ENCODE data around the gene SAMHD1. TPM values are rescaled to one million over a fixed set of nuclear protein-coding genes. Genes with fewer than 3 reads are reported as not detected.

Gene SAMHD1
- total and polyA plus RNA-seq, 2 donors (not counting 1 experiment from before 2014, with no cell fraction given): 7.9 to 12.8 TPM

DNA sequence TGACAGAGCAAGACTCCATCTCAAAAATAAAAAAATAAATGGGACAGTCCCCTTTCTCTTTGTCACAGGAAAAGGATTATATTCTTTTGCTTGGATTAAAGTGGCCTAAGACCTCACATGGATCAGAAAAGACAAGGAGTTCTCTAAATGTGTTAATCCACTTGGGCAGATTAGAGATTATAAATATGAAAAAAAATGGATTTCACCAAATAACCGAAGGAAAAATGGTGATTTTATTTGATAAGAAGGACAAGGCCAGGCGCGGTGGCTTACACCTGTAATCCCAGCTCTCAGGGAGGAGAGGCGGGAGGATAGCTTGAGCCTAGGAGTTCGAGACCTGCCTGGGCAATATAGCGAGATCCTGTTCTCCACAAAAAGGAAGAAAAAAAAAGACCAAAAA, 21.8 kb downstream of the SAMHD1 start:
- peaks cover 3 to 4% of the 10 kb centered on the region in 2 donors for H3K4me1 ChIP-seq (ENCODE audit: control insufficient read depth in 2 of 2, insufficient read depth in 2 of 2, low read length in 2 of 2)
- 100% methylated on average over 2 of the region's 6 CpGs for WGBS (ENCODE audit: insufficient coverage)
- no peaks in the 10 kb centered on the region for H4K20me1 ChIP-seq (ENCODE audit: control insufficient read depth, insufficient read depth, low read length, poor library complexity, severe bottlenecking)
- H3K36me3 ChIP-seq (replicated peaks in 1 of 2; ENCODE audit: control extremely low read depth in 1 of 2, control insufficient read depth in 1 of 2, extremely low read depth in 1 of 2, insufficient read depth in 2 of 2, low read length in 1 of 2): peaks cover 3 to 36% of the 10 kb centered on the region in 2 experiments
- CTCF ChIA-PET: no interaction called here
- Mint-ChIP-seq H3K27me3 (no peaks in the 10 kb centered on the region), H3K27ac (no peak overlapping the region), H3K9me3 (ENCODE audit: insufficient read depth) (no peaks in the 10 kb centered on the region), H3K4me3 (no peak overlapping the region), H3K4me1 (peaks cover 8% of the 10 kb centered on the region)
- TF ChIP-seq, protein P1, sequence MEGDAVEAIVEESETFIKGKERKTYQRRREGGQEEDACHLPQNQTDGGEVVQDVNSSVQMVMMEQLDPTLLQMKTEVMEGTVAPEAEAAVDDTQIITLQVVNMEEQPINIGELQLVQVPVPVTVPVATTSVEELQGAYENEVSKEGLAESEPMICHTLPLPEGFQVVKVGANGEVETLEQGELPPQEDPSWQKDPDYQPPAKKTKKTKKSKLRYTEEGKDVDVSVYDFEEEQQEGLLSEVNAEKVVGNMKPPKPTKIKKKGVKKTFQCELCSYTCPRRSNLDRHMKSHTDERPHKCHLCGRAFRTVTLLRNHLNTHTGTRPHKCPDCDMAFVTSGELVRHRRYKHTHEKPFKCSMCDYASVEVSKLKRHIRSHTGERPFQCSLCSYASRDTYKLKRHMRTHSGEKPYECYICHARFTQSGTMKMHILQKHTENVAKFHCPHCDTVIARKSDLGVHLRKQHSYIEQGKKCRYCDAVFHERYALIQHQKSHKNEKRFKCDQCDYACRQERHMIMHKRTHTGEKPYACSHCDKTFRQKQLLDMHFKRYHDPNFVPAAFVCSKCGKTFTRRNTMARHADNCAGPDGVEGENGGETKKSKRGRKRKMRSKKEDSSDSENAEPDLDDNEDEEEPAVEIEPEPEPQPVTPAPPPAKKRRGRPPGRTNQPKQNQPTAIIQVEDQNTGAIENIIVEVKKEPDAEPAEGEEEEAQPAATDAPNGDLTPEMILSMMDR (IDR thresholded peaks at IDR 0.05): no peak
- TF ChIP-seq EZH2 (IDR thresholded peaks at IDR 0.05; ENCODE audit: borderline replicate concordance, insufficient read depth, low read depth, low read length, poor library complexity, severe bottlenecking): no peak
- POLR2A ChIA-PET: no interaction called here
- H3K27ac ChIP-seq (ENCODE audit: low read length in 2 of 2): no peak overlapping the region
- intact Hi-C loops (cut with micrococcal nuclease): no loop called here
- H3K27me3 ChIP-seq (replicated peaks in 1 of 4; ENCODE audit: control extremely low read depth in 1 of 4, control insufficient read depth in 3 of 4, insufficient read depth in 4 of 4, low read length in 3 of 4): no peaks in the 10 kb centered on the region
- H2AFZ ChIP-seq (ENCODE audit: insufficient read depth, low read depth, low read length, poor library complexity, severe bottlenecking): no peak overlapping the region
- H3K9me3 ChIP-seq (ENCODE audit: control extremely low read depth in 1 of 3, control insufficient read depth in 2 of 3, insufficient read depth in 1 of 3, low read length in 2 of 3): no peaks in the 10 kb centered on the region
- no peaks in the 10 kb centered on the region for H3K79me2 ChIP-seq (ENCODE audit: control insufficient read depth, insufficient read depth, low read length)
- H3K9ac ChIP-seq (ENCODE audit: low read length): no peak overlapping the region
- no peak for ATAC-seq (ENCODE audit: low read depth)
- no peak for DNase-seq
- H3K4me2 ChIP-seq (replicated peaks; ENCODE audit: low read depth, low read length, poor library complexity, severe bottlenecking): no peak overlapping the region
- no peak overlapping the region for H3K4me3 ChIP-seq (ENCODE audit: control extremely low read depth in 1 of 5, extremely low read depth in 1 of 5, insufficient read depth in 1 of 5, low read depth in 2 of 5, low read length in 4 of 5)

DNA sequence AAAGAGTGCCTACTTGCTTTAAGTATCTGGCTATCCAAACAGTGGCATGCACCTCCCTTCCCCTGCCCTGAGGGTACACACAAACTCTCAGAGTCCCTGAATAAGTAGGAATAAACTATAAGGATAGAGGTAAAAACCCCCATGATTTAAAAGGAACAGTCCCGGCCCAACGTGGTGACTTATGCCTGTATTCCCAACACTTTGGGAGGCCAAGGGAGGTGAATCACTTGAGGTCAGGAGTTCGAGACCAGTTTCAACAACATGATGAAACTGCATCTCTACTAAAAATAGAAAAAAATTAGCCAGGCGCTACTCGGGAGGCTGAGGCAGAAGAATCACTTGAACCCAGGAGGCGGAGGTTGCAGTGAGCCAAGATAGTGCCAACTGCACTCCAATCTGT, 22.2 kb downstream of the SAMHD1 start:
- ChIA-PET CTCF (interaction anchor here (0.7 kb wide), 1 partner anchor 93 kb away, joined by 3 read pairs; no protein-coding TSS in a partner anchor), POLR2A (no interaction called here)
- Mint-ChIP-seq H3K27ac (no peak overlapping the region), H3K4me3 (no peak overlapping the region), H3K4me1 (peaks cover 8% of the 10 kb centered on the region), H3K27me3 (no peaks in the 10 kb centered on the region), H3K9me3 (ENCODE audit: insufficient read depth) (no peaks in the 10 kb centered on the region)
- no peaks in the 10 kb centered on the region for H3K79me2 ChIP-seq (ENCODE audit: control insufficient read depth, insufficient read depth, low read length)
- no peak overlapping the region for H3K27ac ChIP-seq (ENCODE audit: low read length in 2 of 2)
- H3K9ac ChIP-seq (ENCODE audit: low read length): no peak overlapping the region
- ATAC-seq (ENCODE audit: low read depth): no peak
- 100% methylated on average over 3 of the region's 6 CpGs for WGBS (ENCODE audit: insufficient coverage)
- H3K9me3 ChIP-seq (ENCODE audit: control extremely low read depth in 1 of 3, control insufficient read depth in 2 of 3, insufficient read depth in 1 of 3, low read length in 2 of 3): no peaks in the 10 kb centered on the region
- H3K36me3 ChIP-seq (replicated peaks in 1 of 2; ENCODE audit: control extremely low read depth in 1 of 2, control insufficient read depth in 1 of 2, extremely low read depth in 1 of 2, insufficient read depth in 2 of 2, low read length in 1 of 2): peaks cover 3 to 36% of the 10 kb centered on the region in 2 experiments
- peaks cover 3 to 4% of the 10 kb centered on the region in 2 donors for H3K4me1 ChIP-seq (ENCODE audit: control insufficient read depth in 2 of 2, insufficient read depth in 2 of 2, low read length in 2 of 2)
- H4K20me1 ChIP-seq (ENCODE audit: control insufficient read depth, insufficient read depth, low read length, poor library complexity, severe bottlenecking): no peaks in the 10 kb centered on the region
- intact Hi-C loops (cut with micrococcal nuclease): no loop called here
- H3K4me2 ChIP-seq (replicated peaks; ENCODE audit: low read depth, low read length, poor library complexity, severe bottlenecking): no peak overlapping the region
- no peak overlapping the region for H3K4me3 ChIP-seq (ENCODE audit: control extremely low read depth in 1 of 5, extremely low read depth in 1 of 5, insufficient read depth in 1 of 5, low read depth in 2 of 5, low read length in 4 of 5)
- no peak overlapping the region for H2AFZ ChIP-seq (ENCODE audit: insufficient read depth, low read depth, low read length, poor library complexity, severe bottlenecking)
- no peaks in the 10 kb centered on the region for H3K27me3 ChIP-seq (replicated peaks in 1 of 4; ENCODE audit: control extremely low read depth in 1 of 4, control insufficient read depth in 3 of 4, insufficient read depth in 4 of 4, low read length in 3 of 4)
- TF ChIP-seq, protein P1 (IDR thresholded peaks at IDR 0.05): no peak
- TF ChIP-seq EZH2 (IDR thresholded peaks at IDR 0.05; ENCODE audit: borderline replicate concordance, insufficient read depth, low read depth, low read length, poor library complexity, severe bottlenecking): no peak
- no peak for DNase-seq
